Sigmoid colon (tissue), 3 donors: ENCODE measurements around the gene CARMIL3.

Source experiments
- CTCF ChIP-seq, 4 experiments: fragments of 450-650 bp in 3 of 4; fragments of 200-600 bp in 1 of 4; IDR thresholded peaks; one replicate each; pipeline ENCODE4 v1.5.1; 2016 to 2019; ENCODE audit warnings: antibody characterized with exemption in 4 of 4, mild to moderate bottlenecking in 3 of 4, moderate library complexity in 2 of 4
- POLR2A ChIP-seq, 2 donors: fragments of 450-650 bp; IDR thresholded peaks; one replicate each; pipeline ENCODE4 v1.6.1; 2016; ENCODE audit warnings: antibody characterized with exemption in 2 of 2, mild to moderate bottlenecking in 2 of 2, moderate library complexity in 2 of 2

GRCh38 chr14:24072881-24073877 lies 21.4 kb downstream of the CARMIL3 start:
- TF ChIP-seq CTCF (IDR thresholded peaks at IDR 0.05) (no peak), POLR2A (IDR thresholded peaks at IDR 0.05) (no peak)
